Calu3 (cell line): Measurements from ENCODE around the gene MCTP1. TPM values are rescaled to one million over a fixed set of nuclear protein-coding genes. Genes with fewer than 3 reads are reported as not detected.
"Not testable (repeated sequence)": the region's sequence is repeated elsewhere in the genome, so short reads cannot be mapped to it uniquely, and the experiment has no call there.

Source experiments
- BruUV-seq: library from RNA; stranded (reverse); fragments of 400-500 nt; replicated peaks from 2 replicates; lab custom pipeline; 2021; lab: Mats Ljungman, UMichigan
- CTCF ChIA-PET: fragments of 300-600 bp; sonication (Branson Sonifier 250); formaldehyde crosslinking; loops from one replicate; lab custom pipeline; 2022; ENCODE audit warnings: antibody characterized with exemption; lab: Charles Lee
- DNase-seq: peaks from one replicate; pipeline ENCODE4 v3.0.0; 2022
- H3K27ac Mint-ChIP-seq: one replicate; pipeline ENCODE4 v1.8.0; 2022; ENCODE audit warnings: mixed read lengths; ENCODE audit not compliant: unreplicated experiment
- H3K27me3 Mint-ChIP-seq: one replicate; pipeline ENCODE4 v1.8.0; 2022; ENCODE audit warnings: mixed read lengths; ENCODE audit not compliant: unreplicated experiment
- H3K36me3 Mint-ChIP-seq: one replicate; pipeline ENCODE4 v1.8.0; 2022; ENCODE audit warnings: mild to moderate bottlenecking, moderate library complexity, mixed read lengths; ENCODE audit not compliant: insufficient read depth, unreplicated experiment
- H3K4me1 Mint-ChIP-seq: one replicate; pipeline ENCODE4 v1.8.0; 2022; ENCODE audit warnings: mild to moderate bottlenecking, low read depth, mixed read lengths; ENCODE audit not compliant: unreplicated experiment
- H3K4me3 Mint-ChIP-seq: one replicate; pipeline ENCODE4 v1.8.0; 2022; ENCODE audit warnings: mild to moderate bottlenecking, low read depth, moderate library complexity, mixed read lengths; ENCODE audit not compliant: unreplicated experiment
- H3K9me3 Mint-ChIP-seq: one replicate; pipeline ENCODE4 v1.8.0; 2022; ENCODE audit warnings: low read depth, mixed read lengths; ENCODE audit not compliant: unreplicated experiment
- CTCF ChIP-seq: fragments of 200-600 bp; IDR thresholded peaks from one replicate; pipeline ENCODE4 v1.8.0; 2022; ENCODE audit warnings: antibody characterized with exemption; ENCODE audit not compliant: unreplicated experiment
- intact Hi-C: fragments of 100-400 bp; cut with micrococcal nuclease; formaldehyde crosslinking; loops from one replicate; pipeline ENCODE4 v1.10.0; 2022; ENCODE audit not compliant: unreplicated experiment
- total RNA-seq: library from RNA; stranded (reverse); gene quantifications from 2 replicates; pipeline ENCODE4 v1.2.3, GENCODE V29; 2022

Gene MCTP1
- total RNA-seq, 1 experiment from 2014 or later, result 28.4 TPM

- DNase-seq, result no peak
- Mint-ChIP-seq H3K27ac (no peak overlapping the region), H3K36me3 (no peaks in the 10 kb centered on the region), H3K9me3 (peaks cover 3% of the 10 kb centered on the region), H3K27me3 (no peaks in the 10 kb centered on the region), H3K4me1 (no peaks in the 10 kb centered on the region), H3K4me3 (no peak overlapping the region)
- BruUV-seq, result no TSS peak
- CTCF ChIA-PET, result no interaction called here
- intact Hi-C loops, result loop anchor here (2.0 kb wide), 1 partner anchor 78 kb away; no protein-coding TSS in a partner anchor
- TF ChIP-seq CTCF, result no peak
Observed at GRCh38 chr5:94830520-94830919, 454.4 kb downstream of the MCTP1 start.

- H3K27ac Mint-ChIP-seq, H3K9me3 Mint-ChIP-seq, BruUV-seq, H3K36me3 Mint-ChIP-seq, DNase-seq, H3K4me3 Mint-ChIP-seq, H3K4me1 Mint-ChIP-seq, intact Hi-C loops, CTCF ChIA-PET, H3K27me3 Mint-ChIP-seq: not testable (repeated sequence)
Observed at GRCh38 chr5:94828222-94828621, 456.7 kb downstream of the MCTP1 start.

GRCh38 chr5:94820488-94820887 lies 464.4 kb downstream of the MCTP1 start:
- Mint-ChIP-seq H3K4me1 (no peaks in the 10 kb centered on the region), H3K9me3 (peaks cover 3% of the 10 kb centered on the region), H3K27ac (no peak overlapping the region), H3K27me3 (no peaks in the 10 kb centered on the region), H3K4me3 (no peak overlapping the region), H3K36me3 (no peaks in the 10 kb centered on the region)
- BruUV-seq, result no TSS peak
- intact Hi-C loops, result no loop called here
- CTCF ChIA-PET, result no interaction called here
- no peak for TF ChIP-seq CTCF
- DNase-seq, result no peak

- BruUV-seq, result no TSS peak
- no peak overlapping the region for H3K27ac Mint-ChIP-seq
- TF ChIP-seq CTCF, result no peak
- H3K36me3 Mint-ChIP-seq, result no peaks in the 10 kb centered on the region
- no peaks in the 10 kb centered on the region for H3K4me1 Mint-ChIP-seq
- no peak for DNase-seq
- intact Hi-C loops, result no loop called here
- CTCF ChIA-PET, result no interaction called here
- H3K4me3 Mint-ChIP-seq, result no peak overlapping the region
- no peaks in the 10 kb centered on the region for H3K27me3 Mint-ChIP-seq
- H3K9me3 Mint-ChIP-seq, result no peaks in the 10 kb centered on the region
Observed at GRCh38 chr5:94818904-94819303, 466.0 kb downstream of the MCTP1 start.

- no peak overlapping the region for H3K27ac Mint-ChIP-seq
- no peaks in the 10 kb centered on the region for H3K4me1 Mint-ChIP-seq
- H3K27me3 Mint-ChIP-seq, result no peaks in the 10 kb centered on the region
- CTCF ChIA-PET, result no interaction called here
- TF ChIP-seq CTCF, result no peak
- no peaks in the 10 kb centered on the region for H3K9me3 Mint-ChIP-seq
- DNase-seq, result no peak
- no TSS peak for BruUV-seq
- intact Hi-C loops, result no loop called here
- H3K36me3 Mint-ChIP-seq, result no peaks in the 10 kb centered on the region
- no peak overlapping the region for H3K4me3 Mint-ChIP-seq
Observed at GRCh38 chr5:94815313-94816039, 469.4 kb downstream of the MCTP1 start.
